Measurements from ENCODE around the gene DCAF10.
"Not testable (repeated sequence)": the region's sequence is repeated elsewhere in the genome, so short reads cannot be mapped to it uniquely, and the experiment has no call there.

Gene DCAF10

GRCh38 chr9:37800631-37801286 lies at the start of gene DCAF10:
DCAF10 (plus strand) TSS chr9:37800797; CDS start chr9:37800867, 70 bp downstream.
- peaks cover 45% of the 10 kb centered on the region for H3K4me1 Mint-ChIP-seq
- peak within 1 kb of the TSS; percentile 93 for H3K4me3 Mint-ChIP-seq
- H3K27me3 Mint-ChIP-seq: peaks cover 3% of the 10 kb centered on the region
- H3K9me3 Mint-ChIP-seq: no peaks in the 10 kb centered on the region
- CTCF ChIA-PET: interaction anchor here (0.6 to 1.3 kb wide), 2 partner anchors 10 kb away, joined by 3 read pairs; no protein-coding TSS in a partner anchor
- peak within 1 kb of the TSS; percentile 89 for H3K27ac Mint-ChIP-seq
- peak; percentile 89 for DNase-seq
- H3K36me3 Mint-ChIP-seq: peaks cover 2% of the 10 kb centered on the region

GRCh38 chr9:37751186-37751585 lies 49.4 kb upstream of the DCAF10 start:
- H3K9me3 Mint-ChIP-seq: peaks cover 2% of the 10 kb centered on the region
- CTCF ChIA-PET: no interaction called here
- H3K36me3 Mint-ChIP-seq: peaks cover 3% of the 10 kb centered on the region
- peak overlapping the region; percentile 0 for H3K4me3 Mint-ChIP-seq
- no peak for DNase-seq
- H3K27ac Mint-ChIP-seq: no peak overlapping the region
- no peaks in the 10 kb centered on the region for H3K27me3 Mint-ChIP-seq
- peaks cover 30% of the 10 kb centered on the region for H3K4me1 Mint-ChIP-seq

GRCh38 chr9:37751704-37752103 lies 48.9 kb upstream of the DCAF10 start:
- not testable (repeated sequence) for DNase-seq, H3K4me3 Mint-ChIP-seq, H3K27me3 Mint-ChIP-seq, H3K36me3 Mint-ChIP-seq, H3K27ac Mint-ChIP-seq, H3K9me3 Mint-ChIP-seq
- CTCF ChIA-PET: interaction anchor here (1.1 kb wide), 1 partner anchor 33 kb away, joined by 3 read pairs; the partner anchor contains the start of gene EXOSC3
- H3K4me1 Mint-ChIP-seq: peaks cover 30% of the 10 kb centered on the region

- H3K4me1 Mint-ChIP-seq: peaks cover 30% of the 10 kb centered on the region
- CTCF ChIA-PET: interaction anchor here (0.7 to 1.1 kb wide), 2 partner anchors 33 to 199 kb away, joined by 3 read pairs; partner anchors contain the start of gene EXOSC3
- H3K36me3 Mint-ChIP-seq, DNase-seq, H3K27ac Mint-ChIP-seq, H3K9me3 Mint-ChIP-seq, H3K27me3 Mint-ChIP-seq, H3K4me3 Mint-ChIP-seq: not testable (repeated sequence)
Measured at GRCh38 chr9:37752112-37752511, 48.5 kb upstream of the DCAF10 start.

- Mint-ChIP-seq H3K36me3 (peaks cover 7% of the 10 kb centered on the region), H3K27me3 (no peaks in the 10 kb centered on the region), H3K4me1 (peaks cover 30% of the 10 kb centered on the region), H3K27ac (peak overlapping the region; percentile 88), H3K9me3 (peaks cover 2% of the 10 kb centered on the region), H3K4me3 (peak overlapping the region; percentile 95)
- CTCF ChIA-PET: interaction anchor here (0.7 to 1.1 kb wide), 2 partner anchors 32 to 199 kb away, joined by 3 read pairs; partner anchors contain the start of gene EXOSC3
- DNase-seq: peak; percentile 33
Measured at GRCh38 chr9:37752642-37753488, 47.7 kb upstream of the DCAF10 start.

GRCh38 chr9:37753489-37754190 lies 47.0 kb upstream of the DCAF10 start, which contains the start of gene TRMT10B:
TRMT10B (plus strand) TSS chr9:37753805; CDS start chr9:37761932, 8,127 bp downstream.
- peaks cover 7% of the 10 kb centered on the region for H3K36me3 Mint-ChIP-seq
- H3K27me3 Mint-ChIP-seq: no peaks in the 10 kb centered on the region
- H3K9me3 Mint-ChIP-seq: peaks cover 2% of the 10 kb centered on the region
- H3K4me3 Mint-ChIP-seq: peak within 1 kb of the TSS; percentile 95
- H3K4me1 Mint-ChIP-seq: peaks cover 30% of the 10 kb centered on the region
- CTCF ChIA-PET: no interaction called here
- peak within 1 kb of the TSS; percentile 88 for H3K27ac Mint-ChIP-seq
- peak; percentile 82 for DNase-seq

- Mint-ChIP-seq H3K27me3 (no peaks in the 10 kb centered on the region), H3K4me3 (no peak overlapping the region), H3K4me1 (peaks cover 19% of the 10 kb centered on the region), H3K36me3 (peaks cover 12% of the 10 kb centered on the region), H3K9me3 (no peaks in the 10 kb centered on the region), H3K27ac (no peak overlapping the region)
- CTCF ChIA-PET: no interaction called here
- DNase-seq: no peak
Measured at GRCh38 chr9:37758747-37759146, 41.9 kb upstream of the DCAF10 start.

GRCh38 chr9:37760416-37761161 lies 40.0 kb upstream of the DCAF10 start:
- DNase-seq: no peak
- H3K27me3 Mint-ChIP-seq: no peaks in the 10 kb centered on the region
- H3K27ac Mint-ChIP-seq: no peak overlapping the region
- CTCF ChIA-PET: no interaction called here
- no peaks in the 10 kb centered on the region for H3K9me3 Mint-ChIP-seq
- peaks cover 20% of the 10 kb centered on the region for H3K36me3 Mint-ChIP-seq
- H3K4me3 Mint-ChIP-seq: no peak overlapping the region
- peaks cover 4% of the 10 kb centered on the region for H3K4me1 Mint-ChIP-seq

GRCh38 chr9:37761511-37761910 lies 39.1 kb upstream of the DCAF10 start:
- Mint-ChIP-seq H3K9me3 (no peaks in the 10 kb centered on the region), H3K27me3 (no peaks in the 10 kb centered on the region), H3K27ac (no peak overlapping the region), H3K4me1 (no peaks in the 10 kb centered on the region), H3K36me3 (peaks cover 26% of the 10 kb centered on the region), H3K4me3 (no peak overlapping the region)
- DNase-seq: no peak
- CTCF ChIA-PET: no interaction called here

GRCh38 chr9:37765263-37765662 lies 35.3 kb upstream of the DCAF10 start:
- H3K4me1 Mint-ChIP-seq, H3K9me3 Mint-ChIP-seq, H3K27ac Mint-ChIP-seq, CTCF ChIA-PET, DNase-seq, H3K27me3 Mint-ChIP-seq, H3K4me3 Mint-ChIP-seq: not testable (repeated sequence)
- peaks cover 46% of the 10 kb centered on the region for H3K36me3 Mint-ChIP-seq

- Mint-ChIP-seq H3K36me3 (peaks cover 55% of the 10 kb centered on the region), H3K9me3 (no peaks in the 10 kb centered on the region), H3K4me1 (no peaks in the 10 kb centered on the region), H3K4me3 (no peak overlapping the region), H3K27ac (no peak overlapping the region), H3K27me3 (no peaks in the 10 kb centered on the region)
- CTCF ChIA-PET: no interaction called here
- no peak for DNase-seq
Measured at GRCh38 chr9:37769306-37769705, 31.3 kb upstream of the DCAF10 start.

- no peaks in the 10 kb centered on the region for H3K27me3 Mint-ChIP-seq
- peaks cover 58% of the 10 kb centered on the region for H3K36me3 Mint-ChIP-seq
- peak overlapping the region; percentile 17 for H3K27ac Mint-ChIP-seq
- CTCF ChIA-PET: no interaction called here
- no peaks in the 10 kb centered on the region for H3K9me3 Mint-ChIP-seq
- no peak overlapping the region for H3K4me3 Mint-ChIP-seq
- H3K4me1 Mint-ChIP-seq: no peaks in the 10 kb centered on the region
- DNase-seq: no peak
Measured at GRCh38 chr9:37769995-37770394, 30.6 kb upstream of the DCAF10 start.

- CTCF ChIA-PET: no interaction called here
- peaks cover 55% of the 10 kb centered on the region for H3K36me3 Mint-ChIP-seq
- H3K27me3 Mint-ChIP-seq: no peaks in the 10 kb centered on the region
- H3K9me3 Mint-ChIP-seq: no peaks in the 10 kb centered on the region
- no peak overlapping the region for H3K4me3 Mint-ChIP-seq
- H3K4me1 Mint-ChIP-seq: peaks cover under 1% of the 10 kb centered on the region
- no peak for DNase-seq
- H3K27ac Mint-ChIP-seq: no peak overlapping the region
Measured at GRCh38 chr9:37775216-37775919, 25.2 kb upstream of the DCAF10 start.
